HG02623 (cell line): ENCODE data around the gene THOC2.
"Not testable (repeated sequence)": the region's sequence is repeated elsewhere in the genome, so short reads cannot be mapped to it uniquely, and the experiment has no call there.

Experiments used
- ATAC-seq: cut with Tn5 transposase; IDR thresholded peaks from one replicate; pipeline ENCODE4 v1.9.1; 2021; ENCODE audit warnings: moderate library complexity; ENCODE audit not compliant: unreplicated experiment

The THOC2 gene

GRCh38 chrX:123590842-123591486 is 141.9 kb downstream of the THOC2 start:
- ATAC-seq = no peak

GRCh38 chrX:123588723-123589122 is 144.1 kb downstream of the THOC2 start:
- ATAC-seq = no peak

- no peak for ATAC-seq
Observed at GRCh38 chrX:123581586-123581985, 151.3 kb downstream of the THOC2 start.

- no peak for ATAC-seq
Observed at GRCh38 chrX:123580792-123581191, 152.1 kb downstream of the THOC2 start.

GRCh38 chrX:123574027-123574426 is 158.8 kb downstream of the THOC2 start:
- ATAC-seq = not testable (repeated sequence)

- no peak for ATAC-seq
Observed at GRCh38 chrX:123570011-123570590, 162.8 kb downstream of the THOC2 start.

- ATAC-seq = no peak
Observed at GRCh38 chrX:123563167-123563566, 169.7 kb downstream of the THOC2 start.

- no peak for ATAC-seq
Observed at GRCh38 chrX:123562342-123563146, 170.3 kb downstream of the THOC2 start.

- ATAC-seq = no peak
Observed at GRCh38 chrX:123561439-123562215, 171.2 kb downstream of the THOC2 start.

GRCh38 chrX:123550829-123551228 is 182.0 kb downstream of the THOC2 start:
- no peak for ATAC-seq
